RWPE2 (cell line): ENCODE data around the gene WDCP.
A peak's percentile ranks its signal among the peaks of the same experiment; 100 is the strongest.
"Not testable (repeated sequence)": the region's sequence is repeated elsewhere in the genome, so short reads cannot be mapped to it uniquely, and the experiment has no call there.

Source experiments
- ATAC-seq: fragments of 200-7000 bp; cut with Tn5 transposase; 3 replicates; pipeline ENCODE4 v1.9.1; 2021; ENCODE audit warnings: low read depth
- DNase-seq: peaks from one replicate; pipeline ENCODE4 v3.0.0-alpha.2; 2020; ENCODE audit warnings: low spot score
- H3K27ac ChIP-seq: fragments of 450-650 bp; 2 replicates; pipeline ENCODE4 v1.5.1; 2017; ENCODE audit warnings: mild to moderate bottlenecking; ENCODE audit not compliant: poor library complexity, severe bottlenecking
- H3K27me3 ChIP-seq: fragments of 250-450 bp; sonication (Bioruptor Pico); 2 replicates; pipeline ENCODE4 v1.5.1; 2021; ENCODE audit warnings: mild to moderate bottlenecking, moderate library complexity; ENCODE audit not compliant: insufficient read depth, poor library complexity, severe bottlenecking
- H3K36me3 ChIP-seq: fragments of 250-450 bp; sonication (Bioruptor Pico); 2 replicates; pipeline ENCODE4 v1.5.1; 2020; ENCODE audit warnings: low read depth, mild to moderate bottlenecking, moderate library complexity
- H3K4me1 ChIP-seq: fragments of 250-450 bp; sonication (Bioruptor Pico); 2 replicates; pipeline ENCODE4 v1.5.1; 2021; ENCODE audit warnings: mild to moderate bottlenecking, moderate library complexity; ENCODE audit not compliant: insufficient read depth, poor library complexity, severe bottlenecking
- H3K4me3 ChIP-seq: fragments of 250-450 bp; sonication (Bioruptor Pico); 2 replicates; pipeline ENCODE4 v1.5.1; 2021; ENCODE audit warnings: mild to moderate bottlenecking, moderate library complexity; ENCODE audit not compliant: severe bottlenecking
- H3K9me3 ChIP-seq: fragments of 250-450 bp; sonication (Bioruptor Pico); 2 replicates; pipeline ENCODE4 v1.5.1; 2021; ENCODE audit warnings: mild to moderate bottlenecking, moderate library complexity; ENCODE audit not compliant: severe bottlenecking
- CTCF ChIP-seq: fragments of 450-650 bp; IDR thresholded peaks from one replicate; pipeline ENCODE4 v1.5.1; 2017; ENCODE audit warnings: mild to moderate bottlenecking, moderate library complexity; ENCODE audit not compliant: poor library complexity, severe bottlenecking

The WDCP gene

DNA sequence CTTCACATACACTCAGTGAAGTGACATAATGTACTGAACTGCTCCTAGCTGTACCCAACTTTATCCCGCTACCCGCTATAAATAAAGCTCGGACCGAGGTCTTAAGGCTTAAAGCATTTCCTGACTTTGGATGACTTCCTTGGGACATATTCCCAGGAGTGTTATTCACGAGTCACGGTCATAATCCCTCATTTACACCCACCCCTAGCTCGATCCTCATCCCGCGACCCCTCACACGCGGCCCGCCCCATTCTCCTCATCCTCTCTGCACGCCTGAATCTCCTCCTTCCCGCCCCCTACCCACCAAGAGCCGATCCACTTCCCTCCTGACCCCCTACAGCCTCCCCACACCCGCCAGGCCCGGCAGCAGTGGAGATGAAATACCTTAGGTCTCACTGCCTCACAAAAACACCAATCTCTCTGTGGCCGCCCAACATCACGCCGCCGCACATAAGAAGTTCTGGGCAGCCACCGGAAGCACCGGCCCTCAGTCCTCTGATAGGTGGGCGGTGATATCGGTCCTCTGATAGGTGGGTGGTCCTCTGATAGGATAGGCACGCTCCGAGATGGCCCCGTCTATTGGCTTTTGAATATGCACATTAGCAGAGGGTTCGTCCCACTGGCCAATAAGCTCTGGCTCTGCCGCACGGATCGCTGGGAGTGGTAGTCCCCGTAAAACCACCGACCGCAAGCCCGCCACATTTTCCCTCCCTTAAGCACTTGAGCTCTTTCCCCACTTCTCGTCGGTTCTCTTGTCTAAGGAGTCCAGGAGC lies at the start of gene WDCP:
Gene WDCP, minus strand, starts transcription at position 462 of the 773 bp plus-strand sequence. CDS start 7,897 bp downstream, outside the sequence.
- peak within 1 kb of the TSS; percentile 27 for H3K27ac ChIP-seq
- ATAC-seq, result peak; percentile 98
- no peaks in the 10 kb centered on the region for H3K9me3 ChIP-seq

DNA sequence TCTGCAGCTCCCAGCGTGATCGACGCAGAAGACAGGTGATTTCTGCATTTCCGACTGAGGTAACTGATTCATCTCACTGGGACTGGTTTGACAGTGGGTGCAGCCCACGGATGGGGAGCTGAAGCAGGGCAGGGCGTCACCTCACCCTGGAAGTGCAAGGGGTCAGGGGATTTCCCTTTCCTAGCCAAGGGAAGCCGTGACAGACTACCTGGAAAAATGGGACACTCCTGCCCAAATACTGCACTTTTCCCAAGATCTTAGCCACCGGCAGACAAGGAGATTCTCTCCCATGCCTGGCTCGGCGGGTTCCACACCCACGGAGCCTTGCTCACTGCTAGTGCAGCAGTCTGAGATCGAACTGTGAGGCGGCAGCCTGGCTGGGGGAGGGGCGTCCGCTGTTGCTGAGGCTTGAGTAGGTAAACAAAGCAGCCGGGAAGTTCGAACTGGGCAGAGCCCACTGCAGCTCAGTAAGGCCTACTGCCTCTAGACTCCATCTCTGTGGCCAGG lies 48.0 kb upstream of the WDCP start:
- H3K36me3 ChIP-seq, H3K9me3 ChIP-seq, H3K4me3 ChIP-seq, DNase-seq, H3K27ac ChIP-seq, ATAC-seq, H3K4me1 ChIP-seq, H3K27me3 ChIP-seq: not testable (repeated sequence)

More for the DNA sequence above, at the start of gene WDCP:
- Histone ChIP-seq H3K4me1 (peaks cover 7% of the 10 kb centered on the region), H3K36me3 (no peaks in the 10 kb centered on the region), H3K27me3 (no peaks in the 10 kb centered on the region), H3K4me3 (peak within 1 kb of the TSS; percentile 57)
- TF ChIP-seq CTCF, result no peak
- DNase-seq, result peak; percentile 97

GRCh38 chr2:24093270-24093669 lies 46.1 kb upstream of the WDCP start:
- not testable (repeated sequence) for H3K36me3 ChIP-seq, H3K27me3 ChIP-seq, DNase-seq, H3K4me3 ChIP-seq, ATAC-seq, H3K4me1 ChIP-seq, H3K27ac ChIP-seq, H3K9me3 ChIP-seq

GRCh38 chr2:24088821-24089359 lies 41.7 kb upstream of the WDCP start:
- no peaks in the 10 kb centered on the region for H3K9me3 ChIP-seq
- H3K27me3 ChIP-seq, result no peaks in the 10 kb centered on the region
- H3K4me1 ChIP-seq, result no peaks in the 10 kb centered on the region
- no peak overlapping the region for H3K27ac ChIP-seq
- no peak overlapping the region for H3K4me3 ChIP-seq
- H3K36me3 ChIP-seq, result no peaks in the 10 kb centered on the region
- DNase-seq (no peak), ATAC-seq (no peak)
- no peak for TF ChIP-seq CTCF

GRCh38 chr2:24087032-24087431 lies 39.8 kb upstream of the WDCP start:
- peaks cover 15% of the 10 kb centered on the region for H3K36me3 ChIP-seq
- no peak for DNase-seq

More at GRCh38 chr2:24087032-24087431, 39.8 kb upstream of the WDCP start:
- Histone ChIP-seq H3K27me3 (no peaks in the 10 kb centered on the region), H3K9me3 (no peaks in the 10 kb centered on the region), H3K27ac (no peak overlapping the region), H3K4me3 (no peak overlapping the region), H3K4me1 (peaks cover 10% of the 10 kb centered on the region)
- TF ChIP-seq CTCF, result no peak
- ATAC-seq, result no peak
